HG03565 (cell line): ENCODE measurements around the gene FCER2.

Experiments
- ATAC-seq: cut with Tn5 transposase; IDR thresholded peaks from one replicate; pipeline ENCODE4 v1.9.1; 2021; ENCODE audit warnings: mild to moderate bottlenecking, moderate library complexity; ENCODE audit not compliant: unreplicated experiment

Gene FCER2

GRCh38 chr19:7704280-7705060 is 2.5 kb upstream of the FCER2 start:
- ATAC-seq = no peak

- ATAC-seq = no peak
Measured at GRCh38 chr19:7703332-7703731, 1.4 kb upstream of the FCER2 start.

GRCh38 chr19:7701049-7701653 is 780 bp downstream of the FCER2 start:
- no peak for ATAC-seq

GRCh38 chr19:7699417-7700401 is 2.2 kb downstream of the FCER2 start:
- no peak for ATAC-seq

GRCh38 chr19:7699003-7699402 is 2.9 kb downstream of the FCER2 start:
- ATAC-seq = no peak

GRCh38 chr19:7698583-7698982 is 3.3 kb downstream of the FCER2 start:
- no peak for ATAC-seq

- ATAC-seq = no peak
Measured at GRCh38 chr19:7697721-7698287, 4.1 kb downstream of the FCER2 start.

GRCh38 chr19:7694499-7694898 is 7.4 kb downstream of the FCER2 start:
- ATAC-seq = no peak

GRCh38 chr19:7692417-7693088 is 9.4 kb downstream of the FCER2 start:
- ATAC-seq = no peak

- no peak for ATAC-seq
Measured at GRCh38 chr19:7691497-7691896, 10.4 kb downstream of the FCER2 start.

GRCh38 chr19:7690779-7691258 is 11.1 kb downstream of the FCER2 start:
- ATAC-seq = no peak

- ATAC-seq = no peak
Measured at GRCh38 chr19:7689165-7689564, 12.8 kb downstream of the FCER2 start.

- no peak for ATAC-seq
Measured at GRCh38 chr19:7687177-7687576, 14.8 kb downstream of the FCER2 start.

GRCh38 chr19:7685546-7686445 is 16.1 kb downstream of the FCER2 start:
- no peak for ATAC-seq

GRCh38 chr19:7682175-7682855 is 19.6 kb downstream of the FCER2 start:
- ATAC-seq = no peak

GRCh38 chr19:7681340-7682174 is 20.4 kb downstream of the FCER2 start:
- ATAC-seq = no peak

- ATAC-seq = peak; percentile 56
Measured at GRCh38 chr19:7680606-7681339, 21.2 kb downstream of the FCER2 start, which contains the start of gene TRAPPC5. TRAPPC5 (plus strand) TSS chr19:7680833; CDS start chr19:7682254, 1,421 bp downstream.
